Measurements from ENCODE around the gene SNX9. TPM values are rescaled to one million over a fixed set of nuclear protein-coding genes. Genes with fewer than 3 reads are reported as not detected.
"Not testable (repeated sequence)": the region's sequence is repeated elsewhere in the genome, so short reads cannot be mapped to it uniquely, and the experiment has no call there.

The SNX9 gene
- polyA plus RNA-seq, 4 donors, result 36.4 to 57.8 (median 51.3) TPM

DNA sequence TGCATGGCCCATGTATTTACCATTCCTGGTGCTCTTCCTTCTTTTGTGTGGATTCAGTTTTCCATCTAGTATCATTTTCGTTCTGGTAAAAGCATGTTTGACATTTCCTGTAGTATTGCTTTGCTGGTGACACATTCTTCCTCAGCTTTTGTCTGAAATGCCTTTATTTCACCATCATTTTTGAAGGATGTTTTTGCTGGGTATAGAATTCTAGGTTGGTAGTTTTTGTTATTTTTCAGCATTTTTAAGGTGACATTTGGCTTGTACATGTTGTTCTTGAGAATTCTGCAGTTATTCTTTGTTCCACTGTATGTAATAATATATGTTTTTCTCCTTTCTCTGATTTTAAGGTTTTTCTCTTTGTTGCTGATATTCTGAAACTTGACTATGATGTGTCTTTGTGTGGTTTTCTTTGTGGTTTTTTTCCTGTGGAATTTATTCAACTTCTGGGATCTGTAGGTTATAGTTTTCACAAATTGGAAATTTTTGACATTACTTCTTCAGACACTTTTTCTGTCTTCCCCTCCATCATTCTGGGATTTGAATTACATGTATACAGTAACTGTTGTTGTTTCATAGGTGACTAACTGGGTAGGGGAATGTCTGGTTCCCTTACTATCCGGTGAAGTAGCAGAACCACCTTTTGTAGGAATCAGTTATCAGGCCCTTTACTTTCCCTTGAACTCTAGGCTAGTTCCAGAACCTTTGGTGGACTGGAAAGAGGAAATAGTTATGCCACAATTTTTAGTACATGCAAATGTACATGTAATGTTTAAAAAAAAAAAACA lies 30.2 kb downstream of the SNX9 start:
- Histone ChIP-seq H3K36me3 (ENCODE audit: control insufficient read depth in 3 of 3, insufficient read depth in 2 of 3, low read depth in 1 of 3, low read length in 3 of 3) (no peaks in the 10 kb centered on the region), H3K9me3 (ENCODE audit: control insufficient read depth in 2 of 2, insufficient read depth in 1 of 2, low read depth in 1 of 2, low read length in 1 of 2) (peaks cover 0 to 20% of the 10 kb centered on the region in 2 donors), H3K27ac (ENCODE audit: low read depth in 1 of 3, low read length in 2 of 3) (no peak overlapping the region), H3K4me1 (ENCODE audit: control insufficient read depth in 3 of 3, insufficient read depth in 2 of 3, low read depth in 1 of 3, low read length in 2 of 3) (peaks cover 4 to 12% (median 4%) of the 10 kb centered on the region in 3 donors), H3K27me3 (ENCODE audit: control insufficient read depth in 3 of 3, insufficient read depth in 3 of 3, low read length in 3 of 3) (no peaks in the 10 kb centered on the region), H3K4me3 (ENCODE audit: low read depth in 1 of 3, low read length in 3 of 3) (no peak overlapping the region)
- DNase-seq (no peak), FAIRE-seq (no peak)
- 84 to 93% (median 87%) methylated on average over 2 of the region's 2 CpGs for WGBS, 3 donors

DNA sequence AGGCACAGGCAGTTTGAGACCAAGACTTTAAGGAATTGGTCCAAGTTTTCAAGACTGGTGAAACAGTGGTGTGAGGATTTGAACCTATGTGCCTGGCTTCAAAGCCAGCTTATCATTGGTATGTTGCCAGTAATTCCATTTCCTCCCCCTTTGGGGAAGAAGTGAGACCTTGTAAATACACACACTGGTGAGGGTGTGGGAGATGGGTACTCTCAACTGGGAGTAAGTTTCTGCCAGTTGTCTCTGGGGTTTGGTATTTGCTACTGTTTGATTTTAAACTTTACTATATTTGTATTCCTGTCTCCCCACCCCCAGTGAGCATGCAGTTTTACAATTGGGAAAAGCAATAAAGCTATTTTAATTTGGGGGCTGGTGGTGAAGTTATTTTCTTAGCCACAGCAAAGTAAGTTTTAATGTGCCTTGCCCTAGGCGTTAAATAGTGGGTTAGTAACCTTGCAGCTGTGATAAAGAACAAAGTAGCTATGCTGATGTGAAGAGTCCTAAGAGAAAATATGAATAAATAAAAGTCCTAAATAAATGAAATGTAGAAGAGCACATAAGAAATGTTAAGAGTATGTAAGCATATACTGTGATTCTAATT lies 31.0 kb downstream of the SNX9 start:
- no peaks in the 10 kb centered on the region for H3K36me3 ChIP-seq (ENCODE audit: control insufficient read depth in 3 of 3, insufficient read depth in 2 of 3, low read depth in 1 of 3, low read length in 3 of 3)
- peaks cover 0 to 9% (median 4%) of the 10 kb centered on the region in 3 donors for H3K4me1 ChIP-seq (ENCODE audit: control insufficient read depth in 3 of 3, insufficient read depth in 2 of 3, low read depth in 1 of 3, low read length in 2 of 3)
- no peak overlapping the region for H3K27ac ChIP-seq (ENCODE audit: low read depth in 1 of 3, low read length in 2 of 3)
- WGBS, 3 donors, result 81 to 96% (median 85%) methylated on average over 1 of the region's 1 CpG
- no peaks in the 10 kb centered on the region for H3K27me3 ChIP-seq (ENCODE audit: control insufficient read depth in 3 of 3, insufficient read depth in 3 of 3, low read length in 3 of 3)
- peaks cover 0 to 21% of the 10 kb centered on the region in 2 donors for H3K9me3 ChIP-seq (ENCODE audit: control insufficient read depth in 2 of 2, insufficient read depth in 1 of 2, low read depth in 1 of 2, low read length in 1 of 2)
- no peak for DNase-seq
- FAIRE-seq, result no peak
- H3K4me3 ChIP-seq (ENCODE audit: low read depth in 1 of 3, low read length in 3 of 3), result no peak overlapping the region

DNA sequence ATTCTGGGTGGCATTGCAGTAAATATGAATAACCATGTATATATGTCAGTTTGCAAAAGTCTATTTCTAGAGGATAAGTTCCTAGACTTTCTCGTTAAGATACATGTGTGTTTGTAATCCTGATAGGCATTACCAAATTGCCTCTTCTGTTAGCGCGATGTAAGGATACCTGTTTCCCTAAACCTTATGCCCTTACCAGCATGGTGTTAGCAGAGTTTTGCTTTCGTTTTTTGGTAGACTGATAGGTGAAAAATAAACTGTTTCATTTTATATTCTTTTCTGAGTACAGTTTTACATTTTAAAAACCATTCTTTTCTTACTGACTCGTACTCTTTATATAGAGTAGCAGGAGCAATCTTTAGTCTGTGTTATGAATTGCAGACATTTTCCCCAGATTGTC lies 32.3 kb downstream of the SNX9 start:
- Histone ChIP-seq H3K27ac (ENCODE audit: low read depth in 1 of 3, low read length in 2 of 3) (no peak overlapping the region), H3K4me3 (ENCODE audit: low read depth in 1 of 3, low read length in 3 of 3) (no peak overlapping the region), H3K4me1 (ENCODE audit: control insufficient read depth in 3 of 3, insufficient read depth in 2 of 3, low read depth in 1 of 3, low read length in 2 of 3) (peaks cover 0 to 5% (median 0%) of the 10 kb centered on the region in 3 donors), H3K9me3 (ENCODE audit: control insufficient read depth in 2 of 2, insufficient read depth in 1 of 2, low read depth in 1 of 2, low read length in 1 of 2) (peaks cover 0 to 21% of the 10 kb centered on the region in 2 donors), H3K36me3 (ENCODE audit: control insufficient read depth in 3 of 3, insufficient read depth in 2 of 3, low read depth in 1 of 3, low read length in 3 of 3) (no peaks in the 10 kb centered on the region), H3K27me3 (ENCODE audit: control insufficient read depth in 3 of 3, insufficient read depth in 3 of 3, low read length in 3 of 3) (no peaks in the 10 kb centered on the region)
- WGBS, 3 donors, result 93 to 95% (median 93%) methylated on average over 5 of the region's 5 CpGs
- DNase-seq, result no peak
- FAIRE-seq, result no peak

DNA sequence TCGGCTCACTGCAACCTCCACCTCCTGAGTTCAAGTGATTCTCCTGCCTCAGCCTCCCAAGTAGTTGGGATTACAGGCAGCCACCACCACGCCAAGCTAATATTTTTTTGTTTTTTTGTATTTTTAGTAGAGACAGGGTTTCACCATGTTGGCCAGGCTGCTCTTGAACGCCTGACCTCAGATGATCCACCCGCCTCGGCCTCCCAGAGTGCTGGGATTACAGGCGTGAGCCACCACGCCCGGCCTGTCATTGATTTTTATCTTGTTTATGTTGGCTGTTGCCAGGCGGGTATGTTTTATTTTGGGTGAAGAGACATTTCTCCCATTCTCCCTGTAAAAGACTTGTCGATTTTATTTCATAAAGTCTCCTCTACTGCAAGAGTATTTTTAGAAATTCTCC lies 32.8 kb downstream of the SNX9 start:
- not testable (repeated sequence) for DNase-seq; H3K27me3 ChIP-seq (ENCODE audit: control insufficient read depth in 3 of 3, insufficient read depth in 3 of 3, low read length in 3 of 3); FAIRE-seq; H3K4me3 ChIP-seq (ENCODE audit: low read depth in 1 of 3, low read length in 3 of 3); H3K27ac ChIP-seq (ENCODE audit: low read depth in 1 of 3, low read length in 2 of 3); H3K36me3 ChIP-seq (ENCODE audit: control insufficient read depth in 3 of 3, insufficient read depth in 2 of 3, low read depth in 1 of 3, low read length in 3 of 3); H3K4me1 ChIP-seq (ENCODE audit: control insufficient read depth in 3 of 3, insufficient read depth in 2 of 3, low read depth in 1 of 3, low read length in 2 of 3)
- 64 to 84% (median 79%) methylated on average over 10 of the region's 10 CpGs for WGBS, 3 donors
- H3K9me3 ChIP-seq (ENCODE audit: control insufficient read depth in 2 of 2, insufficient read depth in 1 of 2, low read depth in 1 of 2, low read length in 1 of 2), result peaks cover 0 to 21% of the 10 kb centered on the region in 2 donors

DNA sequence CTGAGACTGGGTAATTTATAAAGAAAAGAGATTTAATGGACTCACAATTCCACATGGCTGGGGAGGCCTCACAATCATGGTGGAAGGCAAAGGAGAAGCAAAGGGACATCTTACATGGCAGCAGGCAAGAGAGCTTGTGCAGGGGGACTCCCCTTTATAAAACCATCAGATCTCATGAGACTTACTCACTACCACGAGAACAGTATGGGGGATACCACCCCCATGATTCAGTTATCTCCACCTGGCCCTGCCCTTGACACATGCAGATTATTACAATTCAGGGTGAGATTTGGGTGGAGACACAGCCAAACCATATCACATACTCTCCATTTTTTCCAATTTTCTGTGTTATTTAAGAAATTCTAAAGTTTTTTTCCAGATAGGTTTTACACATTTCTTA lies 35.6 kb downstream of the SNX9 start:
- H3K4me1 ChIP-seq (ENCODE audit: control insufficient read depth in 3 of 3, insufficient read depth in 2 of 3, low read depth in 1 of 3, low read length in 2 of 3); H3K27me3 ChIP-seq (ENCODE audit: control insufficient read depth in 3 of 3, insufficient read depth in 3 of 3, low read length in 3 of 3); H3K4me3 ChIP-seq (ENCODE audit: low read depth in 1 of 3, low read length in 3 of 3); DNase-seq; H3K36me3 ChIP-seq (ENCODE audit: control insufficient read depth in 3 of 3, insufficient read depth in 2 of 3, low read depth in 1 of 3, low read length in 3 of 3); FAIRE-seq; H3K27ac ChIP-seq (ENCODE audit: low read depth in 1 of 3, low read length in 2 of 3): not testable (repeated sequence)
- 76 to 90% (median 85%) methylated on average over 1 of the region's 1 CpG for WGBS, 3 donors
- H3K9me3 ChIP-seq (ENCODE audit: control insufficient read depth in 2 of 2, insufficient read depth in 1 of 2, low read depth in 1 of 2, low read length in 1 of 2), result peaks cover 0 to 13% of the 10 kb centered on the region in 2 donors

DNA sequence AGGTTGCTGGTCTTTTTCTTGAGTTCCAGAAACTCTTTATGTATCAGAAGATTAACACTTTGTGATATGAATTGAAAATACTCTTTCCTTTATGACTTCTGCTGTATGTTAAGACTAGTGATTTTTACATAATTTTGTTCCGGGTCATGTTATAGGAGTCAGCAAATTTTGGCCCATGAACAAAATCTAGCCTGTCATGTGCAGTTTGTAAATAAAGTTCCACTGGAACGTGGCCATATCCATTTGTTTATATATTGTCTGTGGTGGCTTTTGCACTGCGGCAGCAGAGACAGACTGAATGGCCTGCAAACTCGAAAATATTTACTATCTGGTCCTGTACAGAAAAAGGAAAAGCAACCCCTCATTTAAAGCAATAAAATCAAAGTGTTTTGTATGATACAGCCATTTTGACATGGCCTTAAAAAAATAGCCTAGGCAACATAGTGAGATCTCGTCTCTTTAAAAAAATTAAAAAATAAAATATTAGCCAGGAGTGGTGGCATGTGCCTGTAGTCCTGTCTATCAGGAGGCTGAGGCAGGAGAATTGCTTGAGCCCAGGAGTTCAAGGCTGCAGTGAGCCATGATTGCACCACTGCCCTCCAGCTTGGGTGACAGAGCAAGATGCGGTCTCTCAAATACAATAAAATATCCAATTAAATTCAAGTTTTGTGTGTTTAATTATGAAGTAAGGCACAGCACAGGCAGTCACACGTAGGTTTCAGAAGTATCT lies 36.9 kb downstream of the SNX9 start:
- FAIRE-seq, result no peak
- H3K4me3 ChIP-seq (ENCODE audit: low read depth in 1 of 3, low read length in 3 of 3), result no peak overlapping the region
- H3K27me3 ChIP-seq (ENCODE audit: control insufficient read depth in 3 of 3, insufficient read depth in 3 of 3, low read length in 3 of 3), result no peaks in the 10 kb centered on the region
- no peak overlapping the region for H3K27ac ChIP-seq (ENCODE audit: low read depth in 1 of 3, low read length in 2 of 3)
- peaks cover 0 to 5% (median 0%) of the 10 kb centered on the region in 3 donors for H3K4me1 ChIP-seq (ENCODE audit: control insufficient read depth in 3 of 3, insufficient read depth in 2 of 3, low read depth in 1 of 3, low read length in 2 of 3)
- H3K36me3 ChIP-seq (ENCODE audit: control insufficient read depth in 3 of 3, insufficient read depth in 2 of 3, low read depth in 1 of 3, low read length in 3 of 3), result peaks cover 0 to 5% (median 0%) of the 10 kb centered on the region in 3 donors
- WGBS, 3 donors, result 57 to 72% (median 60%) methylated on average over 7 of the region's 7 CpGs
- DNase-seq, result no peak
- peaks cover 0 to 8% of the 10 kb centered on the region in 2 donors for H3K9me3 ChIP-seq (ENCODE audit: control insufficient read depth in 2 of 2, insufficient read depth in 1 of 2, low read depth in 1 of 2, low read length in 1 of 2)

DNA sequence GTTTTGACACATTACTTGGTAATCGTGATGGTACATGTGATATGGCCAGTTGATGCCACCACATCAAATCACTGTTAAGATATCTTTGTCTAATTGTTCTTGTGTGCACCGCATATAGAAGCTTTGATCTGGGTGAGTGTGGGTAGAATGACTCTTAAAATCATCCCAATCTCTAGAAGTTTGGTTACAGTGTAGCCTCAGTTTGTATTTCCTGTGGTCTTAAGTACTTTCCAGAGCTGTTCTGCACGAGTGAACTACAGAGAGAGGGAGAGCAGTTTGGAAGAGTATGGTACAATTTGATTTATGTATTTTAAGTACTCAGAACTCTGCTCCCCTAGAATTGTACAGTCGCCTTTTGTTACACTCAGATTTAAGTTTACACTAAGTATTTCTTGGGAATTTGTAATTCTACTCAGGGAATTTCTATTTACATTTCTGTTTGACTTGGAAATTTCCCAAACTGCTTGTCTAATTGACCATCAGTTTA lies 37.5 kb downstream of the SNX9 start:
- Histone ChIP-seq H3K27me3 (ENCODE audit: control insufficient read depth in 3 of 3, insufficient read depth in 3 of 3, low read length in 3 of 3) (no peaks in the 10 kb centered on the region), H3K27ac (ENCODE audit: low read depth in 1 of 3, low read length in 2 of 3) (no peak overlapping the region), H3K9me3 (ENCODE audit: control insufficient read depth in 2 of 2, insufficient read depth in 1 of 2, low read depth in 1 of 2, low read length in 1 of 2) (peaks cover 0 to 8% of the 10 kb centered on the region in 2 donors), H3K4me3 (ENCODE audit: low read depth in 1 of 3, low read length in 3 of 3) (no peak overlapping the region), H3K4me1 (ENCODE audit: control insufficient read depth in 3 of 3, insufficient read depth in 2 of 3, low read depth in 1 of 3, low read length in 2 of 3) (peaks cover 0 to 5% (median 0%) of the 10 kb centered on the region in 3 donors), H3K36me3 (ENCODE audit: control insufficient read depth in 3 of 3, insufficient read depth in 2 of 3, low read depth in 1 of 3, low read length in 3 of 3) (peaks cover 0 to 7% (median 0%) of the 10 kb centered on the region in 3 donors)
- FAIRE-seq (no peak), DNase-seq (no peak)
- 40 to 68% (median 49%) methylated on average over 4 of the region's 4 CpGs for WGBS, 3 donors

DNA sequence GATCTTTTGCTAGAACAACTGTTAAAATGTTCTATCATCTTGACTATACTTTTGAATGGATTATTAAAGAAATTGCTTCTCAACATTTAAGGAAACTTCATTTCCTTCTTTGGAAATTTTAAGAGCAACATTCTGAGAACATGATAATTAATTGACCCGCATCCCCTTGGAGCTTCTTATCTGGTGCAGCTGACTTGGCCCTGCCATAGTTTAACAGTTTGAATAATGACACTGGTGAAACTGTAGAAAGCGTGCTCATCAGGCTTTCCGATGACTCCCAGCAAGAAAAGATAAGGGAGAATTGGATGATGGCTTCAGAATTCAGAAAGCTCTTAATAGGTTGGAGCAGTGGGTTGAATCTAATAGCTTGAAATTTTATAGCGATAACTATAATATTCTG lies 38.1 kb downstream of the SNX9 start:
- peaks cover 0 to 5% (median 0%) of the 10 kb centered on the region in 3 donors for H3K4me1 ChIP-seq (ENCODE audit: control insufficient read depth in 3 of 3, insufficient read depth in 2 of 3, low read depth in 1 of 3, low read length in 2 of 3)
- 79 to 92% (median 88%) methylated on average over 4 of the region's 4 CpGs for WGBS, 3 donors
- H3K4me3 ChIP-seq (ENCODE audit: low read depth in 1 of 3, low read length in 3 of 3), result no peak overlapping the region
- H3K36me3 ChIP-seq (ENCODE audit: control insufficient read depth in 3 of 3, insufficient read depth in 2 of 3, low read depth in 1 of 3, low read length in 3 of 3), result peaks cover 0 to 7% (median 0%) of the 10 kb centered on the region in 3 donors
- H3K27ac ChIP-seq (ENCODE audit: low read depth in 1 of 3, low read length in 2 of 3), result no peak overlapping the region
- FAIRE-seq, result no peak
- peaks cover 0 to 4% of the 10 kb centered on the region in 2 donors for H3K9me3 ChIP-seq (ENCODE audit: control insufficient read depth in 2 of 2, insufficient read depth in 1 of 2, low read depth in 1 of 2, low read length in 1 of 2)
- H3K27me3 ChIP-seq (ENCODE audit: control insufficient read depth in 3 of 3, insufficient read depth in 3 of 3, low read length in 3 of 3), result no peaks in the 10 kb centered on the region
- no peak for DNase-seq
